Suprapubic skin (tissue), 3 donors: ENCODE data around the gene ACOX3.

ENCODE experiments used
- EP300 ChIP-seq: sonication (generic); formaldehyde crosslinking; IDR thresholded peaks from one replicate; pipeline ENCODE4 v1.6.1; 2017; ENCODE audit warnings: antibody characterized with exemption
- TF ChIP-seq, protein P1 (sequence below), 2 donors: fragments of 200-600 bp in 1 of 2; fragments of 450-650 bp in 1 of 2; sonication (generic) in 1 of 2; IDR thresholded peaks; one replicate each; pipeline ENCODE4 v1.5.1; 2016 to 2019; ENCODE audit warnings: antibody characterized with exemption in 2 of 2, mild to moderate bottlenecking in 1 of 2, moderate library complexity in 1 of 2

DNA sequence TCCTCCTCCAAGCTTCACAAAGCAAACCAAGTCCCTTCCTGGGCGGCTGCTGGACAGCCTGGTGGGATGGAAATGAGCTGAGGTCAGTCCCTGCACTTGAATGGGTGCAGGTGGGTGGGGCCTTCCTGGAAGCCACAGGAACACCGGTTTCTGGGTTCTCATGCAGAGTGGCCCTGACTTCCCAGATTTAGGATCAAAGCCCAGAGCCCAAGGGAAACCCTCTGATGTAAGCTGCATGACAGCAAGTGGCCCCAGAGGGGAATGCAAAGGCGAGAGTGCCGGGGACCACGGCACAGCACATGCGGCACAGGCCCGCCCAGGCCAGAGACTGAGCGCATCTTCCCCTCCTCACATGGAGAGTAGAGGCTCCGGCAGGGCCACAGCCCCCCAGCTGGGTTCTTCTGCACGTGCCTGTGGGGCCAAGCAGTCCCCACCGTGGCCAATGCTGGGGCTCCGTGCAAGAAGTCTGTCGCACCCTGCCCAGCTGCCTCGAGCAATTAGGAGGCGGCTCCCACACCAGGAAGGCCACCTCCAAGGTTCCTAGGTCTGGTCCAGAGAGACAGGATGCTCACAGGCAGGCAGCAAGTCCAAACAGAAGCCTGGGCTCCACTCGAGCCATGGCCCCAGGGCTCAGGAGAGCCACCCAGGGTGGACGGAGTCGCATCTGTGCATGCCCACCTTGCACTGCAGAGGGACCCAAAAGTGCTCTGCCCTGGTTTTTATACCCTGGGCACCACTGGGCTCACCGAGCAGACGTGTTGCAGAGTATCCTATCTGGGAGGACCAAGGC, 88.0 kb downstream of the ACOX3 start:
- TF ChIP-seq, protein P1, sequence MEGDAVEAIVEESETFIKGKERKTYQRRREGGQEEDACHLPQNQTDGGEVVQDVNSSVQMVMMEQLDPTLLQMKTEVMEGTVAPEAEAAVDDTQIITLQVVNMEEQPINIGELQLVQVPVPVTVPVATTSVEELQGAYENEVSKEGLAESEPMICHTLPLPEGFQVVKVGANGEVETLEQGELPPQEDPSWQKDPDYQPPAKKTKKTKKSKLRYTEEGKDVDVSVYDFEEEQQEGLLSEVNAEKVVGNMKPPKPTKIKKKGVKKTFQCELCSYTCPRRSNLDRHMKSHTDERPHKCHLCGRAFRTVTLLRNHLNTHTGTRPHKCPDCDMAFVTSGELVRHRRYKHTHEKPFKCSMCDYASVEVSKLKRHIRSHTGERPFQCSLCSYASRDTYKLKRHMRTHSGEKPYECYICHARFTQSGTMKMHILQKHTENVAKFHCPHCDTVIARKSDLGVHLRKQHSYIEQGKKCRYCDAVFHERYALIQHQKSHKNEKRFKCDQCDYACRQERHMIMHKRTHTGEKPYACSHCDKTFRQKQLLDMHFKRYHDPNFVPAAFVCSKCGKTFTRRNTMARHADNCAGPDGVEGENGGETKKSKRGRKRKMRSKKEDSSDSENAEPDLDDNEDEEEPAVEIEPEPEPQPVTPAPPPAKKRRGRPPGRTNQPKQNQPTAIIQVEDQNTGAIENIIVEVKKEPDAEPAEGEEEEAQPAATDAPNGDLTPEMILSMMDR (IDR thresholded peaks at IDR 0.05): no peak
- no peak for TF ChIP-seq EP300
